Measurements from ENCODE around the gene KPNA3.
"Not testable (repeated sequence)": the region's sequence is repeated elsewhere in the genome, so short reads cannot be mapped to it uniquely, and the experiment has no call there.

KPNA3 gene

GRCh38 chr13:49806126-49806536 is 13.6 kb upstream of the KPNA3 start:
- DNase-seq (ENCODE audit: low read depth) = no peak

- DNase-seq (ENCODE audit: low read depth) = not testable (repeated sequence)
Measured at GRCh38 chr13:49803047-49803446, 10.6 kb upstream of the KPNA3 start.

GRCh38 chr13:49802426-49802825 is 9.9 kb upstream of the KPNA3 start:
- no peak for DNase-seq (ENCODE audit: low read depth)

- peak; percentile 26 for DNase-seq (ENCODE audit: low read depth)
Measured at GRCh38 chr13:49791711-49792549, 552 bp downstream of the KPNA3 start.

- DNase-seq (ENCODE audit: low read depth) = no peak
Measured at GRCh38 chr13:49791315-49791710, 1.2 kb downstream of the KPNA3 start.

- DNase-seq (ENCODE audit: low read depth) = no peak
Measured at GRCh38 chr13:49789968-49790367, 2.5 kb downstream of the KPNA3 start.

GRCh38 chr13:49786401-49787008 is 6.0 kb downstream of the KPNA3 start:
- no peak for DNase-seq (ENCODE audit: low read depth)

GRCh38 chr13:49784886-49785570 is 7.5 kb downstream of the KPNA3 start:
- no peak for DNase-seq (ENCODE audit: low read depth)

GRCh38 chr13:49783865-49784264 is 8.6 kb downstream of the KPNA3 start:
- no peak for DNase-seq (ENCODE audit: low read depth)

- DNase-seq (ENCODE audit: low read depth) = no peak
Measured at GRCh38 chr13:49782784-49783183, 9.7 kb downstream of the KPNA3 start.

GRCh38 chr13:49781806-49782205 is 10.7 kb downstream of the KPNA3 start:
- no peak for DNase-seq (ENCODE audit: low read depth)

- DNase-seq (ENCODE audit: low read depth) = no peak
Measured at GRCh38 chr13:49779721-49780120, 12.8 kb downstream of the KPNA3 start.

GRCh38 chr13:49777746-49778614 is 14.5 kb downstream of the KPNA3 start:
- no peak for DNase-seq (ENCODE audit: low read depth)

- DNase-seq (ENCODE audit: low read depth) = no peak
Measured at GRCh38 chr13:49776871-49777270, 15.6 kb downstream of the KPNA3 start.

GRCh38 chr13:49774376-49775005 is 18.0 kb downstream of the KPNA3 start:
- DNase-seq (ENCODE audit: low read depth) = no peak

GRCh38 chr13:49772828-49773227 is 19.7 kb downstream of the KPNA3 start:
- no peak for DNase-seq (ENCODE audit: low read depth)

GRCh38 chr13:49761811-49762210 is 30.7 kb downstream of the KPNA3 start:
- not testable (repeated sequence) for DNase-seq (ENCODE audit: low read depth)

GRCh38 chr13:49760558-49760957 is 31.9 kb downstream of the KPNA3 start:
- DNase-seq (ENCODE audit: low read depth) = no peak

GRCh38 chr13:49759503-49759902 is 33.0 kb downstream of the KPNA3 start:
- DNase-seq (ENCODE audit: low read depth) = no peak

- DNase-seq (ENCODE audit: low read depth) = no peak
Measured at GRCh38 chr13:49756263-49756662, 36.2 kb downstream of the KPNA3 start.

GRCh38 chr13:49754146-49754545 is 38.3 kb downstream of the KPNA3 start:
- no peak for DNase-seq (ENCODE audit: low read depth)

- no peak for DNase-seq (ENCODE audit: low read depth)
Measured at GRCh38 chr13:49749848-49750247, 42.6 kb downstream of the KPNA3 start.

Measured in stimulated activated CD8-positive, alpha-beta memory T cell treated with anti-CD3 and anti-CD28 coated beads, Interleukin-15, amount 100 ng/mL, for 24 hours (primary cell).